Measurements from ENCODE around the gene HIVEP3.
"Not testable (repeated sequence)": the region's sequence is repeated elsewhere in the genome, so short reads cannot be mapped to it uniquely, and the experiment has no call there.

The HIVEP3 gene

DNA sequence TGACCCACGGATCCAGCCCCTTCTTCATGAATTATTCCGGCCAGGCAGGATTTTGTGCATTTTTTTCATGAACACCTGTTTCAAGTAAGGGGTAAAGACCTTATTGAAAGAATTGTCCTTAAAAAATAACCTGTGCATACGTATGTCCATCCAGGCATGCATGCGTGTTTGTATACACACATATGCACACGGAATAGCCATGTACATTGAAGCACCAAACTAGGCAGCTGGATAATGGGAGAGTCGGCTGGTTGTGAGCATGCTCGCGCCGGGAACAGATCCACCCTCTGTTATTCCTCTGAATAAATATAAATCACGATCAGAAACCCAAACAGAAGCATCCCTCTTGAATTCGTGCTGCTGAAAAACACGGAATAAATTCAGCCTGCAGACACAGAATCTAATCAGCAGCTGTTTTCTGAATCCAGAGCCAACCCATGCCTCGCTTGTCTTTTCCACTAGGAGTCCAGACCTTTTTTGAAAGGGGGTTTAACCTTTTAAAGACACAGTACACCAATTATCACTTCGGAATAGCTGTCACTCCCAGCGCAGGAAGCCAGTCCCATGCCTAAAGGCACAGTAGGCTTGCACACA, at the start of gene HIVEP3:
HIVEP3 (minus strand) TSS at position 473 of the 594 bp plus-strand sequence.
- no peak for DNase-seq (ENCODE audit: low read depth)

DNA sequence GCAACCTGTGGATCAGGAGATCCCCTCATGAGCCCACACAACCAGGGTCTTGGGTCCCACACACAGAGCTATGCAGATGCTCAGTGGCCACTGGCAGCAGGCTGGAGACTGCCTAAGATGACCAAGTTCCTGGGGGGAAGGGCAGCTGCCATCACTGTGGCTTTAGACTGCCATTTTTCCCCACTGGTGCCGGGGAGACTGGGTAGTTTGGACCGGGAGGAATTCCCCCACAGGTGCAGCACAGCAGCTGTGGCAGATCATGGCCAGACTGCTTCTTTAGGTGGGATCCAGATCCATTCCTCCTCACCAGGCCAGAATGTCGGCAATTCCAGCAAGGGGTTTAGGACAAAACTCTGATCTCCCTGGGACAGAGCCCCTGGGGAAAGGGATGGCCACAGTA, 45.7 kb upstream of the HIVEP3 start:
- DNase-seq (ENCODE audit: low read depth): no peak

GRCh38 chr1:41963636-41964035, 44.9 kb upstream of the HIVEP3 start:
- no peak for DNase-seq (ENCODE audit: low read depth)

- DNase-seq (ENCODE audit: low read depth): no peak
These were observed 39.4 kb upstream of the HIVEP3 start for GRCh38 chr1:41958015-41958673.

DNA sequence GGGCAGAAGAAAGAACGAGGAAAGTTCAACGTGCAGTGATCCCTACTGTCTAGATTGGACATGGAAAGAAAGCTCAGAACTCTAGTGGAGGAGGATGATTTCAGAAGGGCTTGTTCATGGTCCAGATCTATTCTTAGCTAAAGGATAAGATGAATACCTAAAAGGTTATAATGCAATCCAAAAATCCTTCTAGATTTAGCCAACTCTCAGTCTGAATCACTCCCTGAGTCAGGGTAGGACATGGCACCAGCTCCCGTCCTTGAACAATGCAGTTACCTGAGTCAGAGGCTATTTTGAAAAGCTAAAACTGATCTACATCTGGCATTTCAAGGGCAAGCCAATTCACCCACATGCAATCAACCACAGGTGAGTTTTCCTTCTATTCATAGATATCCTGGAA, 38.8 kb upstream of the HIVEP3 start:
- DNase-seq (ENCODE audit: low read depth): no peak

- DNase-seq (ENCODE audit: low read depth): peak; percentile 86
These were observed 36.9 kb upstream of the HIVEP3 start for GRCh38 chr1:41955461-41956159.

DNA sequence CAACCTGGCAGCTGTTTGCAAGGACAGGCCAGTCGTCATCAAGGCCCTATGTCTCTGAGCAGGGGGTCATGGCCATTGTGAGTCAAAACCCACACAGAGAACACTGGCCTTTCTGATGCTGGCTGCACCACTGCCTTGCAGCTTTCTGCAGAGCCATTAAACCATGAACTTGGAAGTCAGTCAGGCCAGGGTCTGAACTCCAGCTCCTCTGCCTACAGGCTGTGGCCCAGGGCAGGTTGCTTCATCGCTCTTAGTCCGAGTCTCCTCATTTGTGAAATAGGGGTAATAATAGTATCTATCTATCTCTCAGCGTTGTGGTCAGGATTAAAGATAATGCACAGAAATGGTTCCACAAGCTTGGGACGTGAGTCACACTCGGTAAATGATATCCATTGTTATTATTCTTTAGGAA, 35.8 kb upstream of the HIVEP3 start:
- DNase-seq (ENCODE audit: low read depth): no peak

GRCh38 chr1:41953291-41953690, 34.6 kb upstream of the HIVEP3 start:
- no peak for DNase-seq (ENCODE audit: low read depth)

- DNase-seq (ENCODE audit: low read depth): no peak
These were observed 33.5 kb upstream of the HIVEP3 start for GRCh38 chr1:41952208-41952607.

DNA sequence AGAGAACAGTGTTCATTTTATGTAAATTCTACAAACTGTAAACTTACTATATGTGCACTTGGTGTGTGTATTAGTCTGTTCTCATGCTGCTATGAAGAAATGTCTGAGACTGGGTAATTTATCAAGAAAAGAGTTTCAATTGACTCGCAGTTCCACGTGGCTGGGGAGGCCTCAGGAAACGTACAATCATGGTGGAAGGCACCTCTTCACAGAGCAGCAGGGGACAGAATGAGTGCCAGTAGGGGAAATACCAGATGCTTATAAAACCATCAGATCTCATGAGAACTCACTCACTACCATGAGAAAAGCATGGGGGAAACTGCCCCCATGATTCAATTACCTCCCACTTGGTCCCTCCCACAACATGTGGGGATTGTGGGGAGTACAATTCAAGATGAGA, 32.8 kb upstream of the HIVEP3 start:
- not testable (repeated sequence) for DNase-seq (ENCODE audit: low read depth)

- DNase-seq (ENCODE audit: low read depth): no peak
These were observed 32.1 kb upstream of the HIVEP3 start for GRCh38 chr1:41950820-41951219.

- DNase-seq (ENCODE audit: low read depth): not testable (repeated sequence)
These were observed 27.2 kb upstream of the HIVEP3 start for GRCh38 chr1:41945946-41946345.

DNA sequence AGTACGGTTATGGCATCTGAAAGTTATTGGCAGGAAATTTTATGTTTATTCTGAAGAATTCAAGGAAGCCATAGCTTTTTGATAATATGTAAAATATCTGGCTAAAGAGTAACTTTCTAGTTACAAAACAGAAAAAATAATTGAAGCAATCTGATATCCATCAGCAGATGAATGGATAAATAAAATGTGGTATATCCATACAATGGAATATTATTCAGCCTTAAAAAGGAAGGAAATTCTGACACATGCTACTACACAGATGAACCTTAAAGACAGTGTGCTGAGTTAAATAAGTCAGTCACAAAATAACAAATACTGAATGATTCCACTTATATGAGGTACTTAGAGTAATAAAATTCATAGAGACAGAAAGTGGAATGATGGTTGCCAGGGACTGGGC, 25.0 kb upstream of the HIVEP3 start:
- DNase-seq (ENCODE audit: low read depth): no peak

DNA sequence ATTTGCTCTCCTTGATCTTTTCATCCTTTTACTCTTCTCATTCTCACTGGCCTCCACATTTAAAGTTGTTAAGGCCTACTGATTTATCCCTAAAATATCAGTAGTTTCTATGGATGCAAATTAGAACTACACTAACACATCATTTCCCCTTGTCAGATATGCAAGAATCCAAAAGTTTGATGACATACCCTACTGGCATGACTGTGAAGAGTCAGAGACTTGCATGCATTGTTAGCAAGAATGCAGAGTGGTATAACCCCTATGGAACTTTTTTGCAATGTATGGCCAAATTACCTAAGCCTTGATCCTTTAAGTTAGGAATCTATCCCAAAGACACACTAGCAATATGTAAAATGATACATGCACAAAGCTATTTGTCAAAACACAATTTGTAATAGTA, 23.6 kb upstream of the HIVEP3 start:
- DNase-seq (ENCODE audit: low read depth): no peak

GRCh38 chr1:41941381-41941780, 22.7 kb upstream of the HIVEP3 start:
- DNase-seq (ENCODE audit: low read depth): no peak

- no peak for DNase-seq (ENCODE audit: low read depth)
These were observed 20.5 kb upstream of the HIVEP3 start for GRCh38 chr1:41939194-41939593.

- no peak for DNase-seq (ENCODE audit: low read depth)
These were observed 17.4 kb upstream of the HIVEP3 start for GRCh38 chr1:41936107-41936506.

DNA sequence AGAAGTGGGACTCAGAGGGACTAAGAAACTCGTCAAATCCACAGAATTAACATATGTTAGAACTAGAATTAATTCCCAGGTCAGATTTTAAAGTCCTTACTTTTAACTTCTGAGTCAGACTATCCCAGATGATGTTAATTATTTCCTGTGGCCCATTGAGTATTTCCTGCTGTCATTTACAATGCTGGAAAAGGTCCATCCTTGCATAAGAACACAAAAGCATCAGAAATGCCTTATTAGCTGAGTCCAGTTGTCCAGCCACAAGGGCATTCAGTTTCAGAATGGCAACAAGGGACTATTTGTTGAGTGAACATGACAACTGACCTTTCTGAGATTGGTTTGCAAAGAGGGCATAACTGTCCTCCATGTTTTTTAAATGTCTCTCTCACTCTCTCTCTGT, 16.5 kb upstream of the HIVEP3 start:
- DNase-seq (ENCODE audit: low read depth): peak; percentile 37

DNA sequence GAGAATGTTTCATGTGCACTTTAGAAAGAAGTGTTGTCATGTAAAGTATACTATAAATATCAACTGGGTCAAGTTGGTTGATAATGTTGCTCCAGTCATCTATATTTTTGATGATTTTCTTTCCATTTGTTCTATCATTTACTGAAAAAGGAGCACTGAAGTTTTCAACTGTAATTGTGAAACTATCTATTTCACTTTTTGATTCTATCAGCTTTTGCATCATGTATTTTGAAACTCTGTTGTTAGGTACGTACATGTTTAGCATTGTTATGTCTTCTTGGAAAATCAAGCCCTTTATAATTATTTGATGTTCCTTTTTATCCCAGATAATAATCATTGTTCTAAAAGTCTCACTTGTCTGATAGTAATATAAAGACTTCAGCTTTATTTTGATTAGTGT, 14.4 kb upstream of the HIVEP3 start:
- DNase-seq (ENCODE audit: low read depth): no peak

DNA sequence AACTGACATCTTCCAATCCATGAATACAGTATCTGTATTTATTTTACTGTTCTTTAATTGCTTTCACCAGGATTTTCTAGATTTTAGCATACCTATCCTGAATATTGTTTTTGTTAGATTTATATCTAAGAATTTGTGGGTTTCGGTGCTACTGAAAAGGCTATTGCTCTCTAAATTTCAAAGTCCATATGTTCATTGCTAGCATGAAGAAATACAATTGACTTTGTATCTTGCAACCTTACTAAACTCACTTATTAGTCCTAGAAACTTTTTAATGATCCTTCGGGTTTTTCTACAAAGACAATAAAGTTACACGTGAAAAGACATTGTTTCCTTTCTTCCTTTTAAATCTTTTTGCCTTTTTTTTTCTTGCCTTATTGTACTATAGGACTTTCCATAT, 12.9 kb upstream of the HIVEP3 start:
- DNase-seq (ENCODE audit: low read depth): no peak

DNA sequence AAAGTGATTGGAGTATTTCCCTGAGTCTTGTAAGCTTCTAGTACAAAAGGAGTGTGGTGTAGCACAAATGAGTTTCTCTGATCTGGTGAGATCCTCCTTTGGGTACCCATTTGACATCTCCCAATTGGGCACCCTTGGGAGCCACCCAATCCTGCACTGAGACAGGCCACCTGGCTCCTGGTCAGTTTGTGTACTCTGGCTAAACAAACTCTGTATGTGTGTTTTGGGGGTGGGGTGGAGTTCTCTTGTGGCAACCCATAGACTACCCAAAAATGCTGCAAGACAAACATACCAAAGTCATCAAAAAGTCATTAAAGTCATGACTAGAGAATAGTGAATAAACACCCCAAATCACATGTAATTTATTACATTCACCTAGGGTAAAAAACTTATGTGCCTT, 8.4 kb upstream of the HIVEP3 start:
- no peak for DNase-seq (ENCODE audit: low read depth)

DNA sequence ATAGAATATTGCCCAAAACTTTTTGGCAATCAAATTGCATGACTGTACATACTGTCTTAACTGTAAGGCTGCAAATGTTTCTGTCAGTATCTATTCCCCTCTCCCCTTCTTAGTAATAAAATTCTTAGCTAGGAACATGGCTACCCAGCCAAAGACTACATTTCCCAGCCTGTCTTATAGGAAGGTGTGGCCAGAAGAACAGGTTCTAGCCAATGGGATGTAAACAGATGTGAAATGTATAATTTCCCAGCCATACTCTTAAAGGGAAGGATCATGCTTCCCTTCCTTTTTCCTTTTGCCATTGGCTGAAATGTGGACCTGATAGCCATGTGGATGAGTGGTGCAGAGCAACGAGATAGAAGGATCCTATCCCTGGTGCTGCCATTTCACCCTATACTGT, 7.0 kb upstream of the HIVEP3 start:
- DNase-seq (ENCODE audit: low read depth): no peak

DNA sequence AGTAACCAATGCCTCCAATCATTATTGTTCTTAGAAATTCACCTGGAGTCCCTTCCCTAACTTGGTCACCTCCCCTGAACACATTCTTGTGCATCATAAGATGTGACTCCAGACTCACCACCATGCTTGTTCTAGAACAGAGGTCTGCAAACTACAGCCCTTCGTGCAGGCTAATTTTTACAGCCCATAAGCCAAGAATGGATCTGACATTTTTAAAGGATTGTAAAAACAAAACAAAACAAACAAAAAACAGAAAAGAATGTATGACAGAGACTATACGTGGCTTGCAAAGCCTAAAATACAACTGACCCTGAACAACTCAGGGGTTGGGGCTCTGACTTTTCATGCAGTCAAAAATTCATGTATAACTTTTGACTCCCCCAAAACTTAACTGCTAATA, 6.2 kb upstream of the HIVEP3 start:
- DNase-seq (ENCODE audit: low read depth): no peak

DNA sequence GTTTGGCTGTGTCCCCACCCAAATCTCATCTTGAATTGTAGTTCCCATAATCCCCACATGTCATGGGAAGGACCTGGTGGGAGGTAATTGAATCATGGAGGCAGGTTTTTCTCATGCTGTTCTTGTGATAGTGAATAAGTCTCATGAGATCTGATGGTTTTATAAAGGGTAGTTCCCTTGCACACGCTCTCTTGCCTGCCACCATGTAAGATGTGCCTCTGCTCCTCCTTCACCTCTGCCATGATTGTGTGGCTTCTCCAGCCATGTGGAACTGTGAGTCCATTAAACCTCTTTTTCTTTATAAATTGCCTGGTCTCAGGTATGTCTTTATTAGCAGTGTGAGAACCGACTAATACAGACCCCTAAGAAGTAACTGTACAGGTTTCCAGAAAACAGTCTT, 2.5 kb upstream of the HIVEP3 start:
- not testable (repeated sequence) for DNase-seq (ENCODE audit: low read depth)
